Coronary artery (tissue), 2 donors: ENCODE results near the gene NXN.
"Not testable (repeated sequence)": the region's sequence is repeated elsewhere in the genome, so short reads cannot be mapped to it uniquely, and the experiment has no call there.

Source experiments
- DNase-seq: peaks from one replicate; pipeline ENCODE4 v3.0.0-alpha.2; 2017; ENCODE audit warnings: low spot score
- H3K27ac ChIP-seq, 2 donors: fragments of 200-600 bp; sonication (generic); one replicate each; pipeline ENCODE4 v1.5.1; 2016 to 2019
- H3K4me3 ChIP-seq: fragments of 200-600 bp; sonication (generic); 2 replicates; pipeline ENCODE4 v1.5.1; 2016; ENCODE audit warnings: mild to moderate bottlenecking, moderate library complexity
- TF ChIP-seq, protein P1 (sequence below): fragments of 200-600 bp; sonication (generic); IDR thresholded peaks from one replicate; pipeline ENCODE4 v1.5.1; 2019; ENCODE audit warnings: antibody characterized with exemption

NXN gene

DNA sequence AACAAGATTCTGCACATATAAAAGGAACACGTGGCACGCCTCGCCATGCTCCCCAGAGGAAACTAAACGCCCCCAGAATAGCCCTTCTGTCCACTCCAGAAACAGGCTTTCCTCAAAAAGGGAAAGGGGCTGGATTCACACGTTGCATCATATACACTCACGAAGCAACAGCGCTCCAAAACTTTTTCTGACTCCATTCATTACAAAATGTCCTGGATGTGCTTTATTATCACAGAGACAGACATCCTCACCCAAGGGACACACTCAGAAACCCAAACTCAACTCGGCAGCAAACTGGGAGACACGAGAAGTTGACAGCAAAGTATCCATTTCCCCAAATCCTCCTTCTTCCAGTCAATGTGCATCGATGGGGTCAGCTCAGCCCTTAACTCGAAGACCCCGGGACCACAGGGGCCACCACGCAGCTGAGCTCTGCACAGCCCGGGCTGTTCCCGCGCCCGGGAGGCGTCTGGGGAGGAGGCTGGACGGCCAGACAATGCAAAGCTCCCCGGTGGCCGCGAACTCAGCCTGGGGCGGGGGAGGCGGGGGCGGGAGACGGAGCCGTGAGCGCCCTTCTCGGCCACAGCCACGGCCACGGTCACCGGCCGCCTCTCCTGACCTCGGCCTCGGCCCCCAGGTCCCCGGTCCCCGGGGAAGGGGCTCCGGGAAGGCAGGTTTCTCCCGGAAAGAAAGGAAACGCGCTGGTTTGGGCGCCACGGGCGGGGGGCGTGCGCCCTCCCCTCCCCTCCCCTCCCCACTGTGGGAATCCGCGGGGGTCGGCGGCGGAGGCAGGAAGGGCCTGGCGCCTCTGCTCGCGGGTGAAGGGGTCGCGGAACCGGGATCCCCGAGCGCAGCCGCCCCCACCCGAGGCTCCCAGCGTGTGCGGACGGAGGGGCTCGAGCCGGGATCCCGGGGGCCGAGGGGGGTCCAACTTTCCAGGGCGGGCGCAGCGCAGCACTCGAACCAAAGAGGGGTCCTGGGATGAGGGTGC is 1.2 kb downstream of the NXN start:
- H3K27ac ChIP-seq = peak overlapping the region; percentile 25 to 94
- TF ChIP-seq, protein P1, sequence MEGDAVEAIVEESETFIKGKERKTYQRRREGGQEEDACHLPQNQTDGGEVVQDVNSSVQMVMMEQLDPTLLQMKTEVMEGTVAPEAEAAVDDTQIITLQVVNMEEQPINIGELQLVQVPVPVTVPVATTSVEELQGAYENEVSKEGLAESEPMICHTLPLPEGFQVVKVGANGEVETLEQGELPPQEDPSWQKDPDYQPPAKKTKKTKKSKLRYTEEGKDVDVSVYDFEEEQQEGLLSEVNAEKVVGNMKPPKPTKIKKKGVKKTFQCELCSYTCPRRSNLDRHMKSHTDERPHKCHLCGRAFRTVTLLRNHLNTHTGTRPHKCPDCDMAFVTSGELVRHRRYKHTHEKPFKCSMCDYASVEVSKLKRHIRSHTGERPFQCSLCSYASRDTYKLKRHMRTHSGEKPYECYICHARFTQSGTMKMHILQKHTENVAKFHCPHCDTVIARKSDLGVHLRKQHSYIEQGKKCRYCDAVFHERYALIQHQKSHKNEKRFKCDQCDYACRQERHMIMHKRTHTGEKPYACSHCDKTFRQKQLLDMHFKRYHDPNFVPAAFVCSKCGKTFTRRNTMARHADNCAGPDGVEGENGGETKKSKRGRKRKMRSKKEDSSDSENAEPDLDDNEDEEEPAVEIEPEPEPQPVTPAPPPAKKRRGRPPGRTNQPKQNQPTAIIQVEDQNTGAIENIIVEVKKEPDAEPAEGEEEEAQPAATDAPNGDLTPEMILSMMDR = no peak
- DNase-seq = no peak
- peak overlapping the region; percentile 93 for H3K4me3 ChIP-seq

DNA sequence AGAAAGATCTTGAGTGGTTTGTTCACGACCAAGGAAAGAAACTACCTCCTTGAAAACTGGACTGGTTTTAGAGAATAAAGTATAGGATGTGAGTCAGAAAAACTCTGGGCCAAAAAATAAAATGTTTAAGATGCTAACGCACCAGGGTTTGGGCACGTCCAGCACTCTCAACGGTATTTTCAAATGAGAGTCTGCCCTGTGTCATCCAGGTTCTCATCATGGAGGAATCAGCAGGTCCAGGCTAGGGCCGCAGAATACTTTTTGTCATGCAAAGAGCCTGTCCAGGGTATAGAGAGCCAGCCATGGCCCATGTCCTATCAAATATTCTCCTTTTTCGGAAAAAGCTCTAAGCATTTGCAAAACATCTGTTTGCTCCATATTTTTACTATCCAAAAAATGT is 2.4 kb downstream of the NXN start:
- Histone ChIP-seq H3K27ac (peak overlapping the region in 1 of 2 donors; percentile 94), H3K4me3 (peak overlapping the region; percentile 93)
- no peak for DNase-seq
- TF ChIP-seq, protein P1 = no peak

DNA sequence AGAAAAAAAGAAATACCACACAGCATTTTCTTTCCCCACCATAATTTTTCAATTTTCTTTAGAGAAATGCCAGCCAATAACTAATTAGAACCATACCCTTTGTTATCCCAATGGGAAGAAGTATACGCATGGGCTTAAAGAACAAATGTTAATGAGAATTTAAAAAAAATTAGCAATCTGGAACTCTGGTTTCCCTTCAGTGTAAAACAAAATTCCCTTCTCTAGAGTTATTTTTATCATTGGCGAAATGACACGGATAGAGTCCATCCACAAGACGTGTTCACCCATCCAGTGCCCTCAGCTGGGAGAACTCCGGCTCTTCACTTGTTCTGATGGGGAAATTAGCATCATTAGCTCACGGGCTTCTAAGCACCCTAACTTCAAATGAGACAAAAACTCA is 3.3 kb downstream of the NXN start:
- TF ChIP-seq, protein P1 = no peak
- no peak for DNase-seq
- Histone ChIP-seq H3K27ac (no peak overlapping the region), H3K4me3 (no peak overlapping the region)

DNA sequence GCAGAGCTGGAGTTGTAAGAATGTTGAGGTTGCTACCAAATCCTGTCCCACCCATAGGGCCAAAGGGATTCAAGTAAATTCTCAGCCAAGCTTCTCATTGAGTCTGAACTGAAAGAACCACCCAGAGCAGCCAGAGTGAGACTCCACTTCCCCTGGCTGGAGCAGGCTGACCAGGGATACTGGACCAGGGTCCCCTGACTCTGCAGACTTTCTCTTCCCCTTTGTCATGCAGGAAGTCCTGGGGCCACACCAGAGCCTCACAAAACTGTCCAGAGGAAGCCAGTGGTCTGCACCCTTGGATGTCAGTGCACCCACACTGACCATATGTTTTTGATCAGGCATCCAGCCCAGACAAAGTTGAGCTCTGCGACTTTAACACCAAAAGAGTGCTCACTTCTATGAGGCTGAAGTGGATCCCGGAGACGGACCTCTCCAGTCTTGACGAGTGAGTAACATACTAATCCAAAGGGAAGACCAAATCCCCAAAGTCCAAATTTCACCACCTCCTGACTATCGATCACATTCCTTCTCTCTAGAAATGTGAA is 4.1 kb downstream of the NXN start:
- Histone ChIP-seq H3K4me3 (peak overlapping the region; percentile 34), H3K27ac (peak overlapping the region in 1 of 2 donors; percentile 60)
- DNase-seq = no peak
- TF ChIP-seq, protein P1 = no peak

DNA sequence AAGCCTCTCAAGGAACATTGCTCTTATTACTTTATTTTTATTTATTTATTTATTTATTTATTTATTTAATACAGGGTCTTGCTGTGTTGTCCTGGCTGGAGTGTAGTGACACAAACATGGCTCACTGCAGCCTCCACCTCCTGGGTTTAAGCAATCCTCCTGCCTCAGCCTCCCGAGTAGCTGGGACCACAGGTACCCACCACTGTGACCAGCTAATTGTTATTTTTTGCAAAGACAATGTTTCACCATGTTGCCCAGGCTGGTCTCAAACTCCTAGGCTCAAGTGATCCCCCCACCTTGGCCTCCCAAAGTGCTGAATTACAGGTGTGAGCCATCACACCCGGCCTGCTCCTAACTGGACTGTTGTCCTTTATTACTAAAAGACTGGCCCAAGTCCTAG is 4.8 kb downstream of the NXN start:
- peak overlapping the region in 1 of 2 donors; percentile 60 for H3K27ac ChIP-seq
- not testable (repeated sequence) for H3K4me3 ChIP-seq, DNase-seq

DNA sequence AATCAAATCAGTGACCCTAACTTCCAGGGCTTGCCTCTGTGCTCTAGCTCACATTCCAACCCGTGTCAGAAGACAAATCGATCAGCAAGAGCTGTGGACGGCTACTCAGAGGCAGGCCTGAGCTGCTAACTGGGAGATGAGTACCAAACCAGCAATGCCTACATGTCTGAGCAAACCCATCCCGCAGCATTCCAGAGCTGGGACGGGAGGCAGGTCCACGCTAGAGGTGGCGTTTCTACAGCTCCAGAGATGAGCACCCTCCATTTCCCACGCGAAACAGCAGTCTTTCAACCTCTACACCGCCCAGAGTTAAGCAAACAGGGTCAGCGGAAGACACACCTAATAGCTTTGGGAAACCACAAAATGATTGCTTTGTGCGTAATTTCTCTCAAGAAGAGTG is 6.5 kb downstream of the NXN start:
- TF ChIP-seq, protein P1 = no peak
- no peak for DNase-seq
- Histone ChIP-seq H3K27ac (no peak overlapping the region), H3K4me3 (no peak overlapping the region)

DNA sequence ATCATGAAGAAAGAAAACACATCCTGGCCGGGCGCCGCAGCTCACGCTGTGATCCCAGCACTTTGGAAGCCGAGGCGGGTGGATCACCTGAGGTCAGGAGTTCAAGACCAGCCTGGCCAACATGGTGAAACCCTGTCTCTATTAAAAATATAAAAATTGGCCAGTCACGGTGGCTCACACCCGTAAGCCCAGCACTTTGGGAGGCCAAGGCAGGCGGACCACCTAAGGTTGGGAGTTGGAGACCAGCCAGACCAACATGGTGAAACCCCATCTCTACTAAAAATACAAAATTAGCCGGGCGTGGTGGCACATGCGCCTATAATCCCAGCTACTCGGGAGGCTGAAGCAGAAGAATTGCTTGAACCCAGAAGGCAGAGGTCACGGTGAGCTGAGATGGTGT is 7.7 kb downstream of the NXN start:
- DNase-seq, H3K4me3 ChIP-seq, H3K27ac ChIP-seq: not testable (repeated sequence)

DNA sequence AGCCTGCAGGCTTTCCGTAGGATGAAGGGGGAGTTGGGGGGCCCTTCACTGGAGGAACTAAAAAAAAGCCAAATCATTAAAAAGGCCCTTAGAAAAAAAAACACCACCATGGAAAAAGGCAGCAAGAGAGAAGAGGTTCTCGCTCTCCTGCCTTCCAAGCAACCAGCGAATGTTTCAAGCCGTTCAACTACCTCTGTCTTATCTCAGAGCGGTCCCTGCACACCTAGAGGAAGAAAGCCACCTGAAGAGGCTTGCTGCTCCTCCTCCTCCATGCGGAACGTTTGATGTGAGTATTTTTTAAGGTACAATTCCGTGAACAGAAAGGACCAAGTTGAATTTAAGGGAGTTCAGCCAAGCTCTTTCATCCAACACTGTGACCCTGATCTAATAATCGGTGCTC is 9.2 kb downstream of the NXN start:
- Histone ChIP-seq H3K27ac (peak overlapping the region; percentile 16 to 33), H3K4me3 (no peak overlapping the region)
- no peak for DNase-seq
- TF ChIP-seq, protein P1 = no peak
